Omental fat pad (tissue), 4 donors: Measurements from ENCODE around the gene SNX25. TPM values are rescaled to one million over a fixed set of nuclear protein-coding genes. Genes with fewer than 3 reads are reported as not detected.
"Not testable (repeated sequence)": the region's sequence is repeated elsewhere in the genome, so short reads cannot be mapped to it uniquely, and the experiment has no call there.

Source experiments
- ATAC-seq: fragments of 150-250 bp; one replicate; pipeline ENCODE4 v1.9.1; 2016; ENCODE audit warnings: mild to moderate bottlenecking, moderate library complexity; ENCODE audit not compliant: low FRiP score
- DNase-seq: peaks from one replicate; pipeline ENCODE4 v3.0.0-alpha.2; 2019; ENCODE audit warnings: low spot score
- CTCF ChIP-seq, 3 donors: fragments of 450-650 bp; IDR thresholded peaks; one replicate each; pipeline ENCODE4 v1.5.1; 2016 to 2017; ENCODE audit warnings: antibody characterized with exemption in 3 of 3, mild to moderate bottlenecking in 3 of 3, moderate library complexity in 2 of 3
- total RNA-seq, 4 donors: library from RNA; depleted of rRNA; stranded (reverse); fragments of >200 nt; gene quantifications; one replicate each; pipeline ENCODE4 v1.1.0, GENCODE V29; 2016

The SNX25 gene
- total RNA-seq, 4 donors from 2014 or later, result 16.0 to 22.5 (median 21.9) TPM

GRCh38 chr4:185304944-185305690, 95.7 kb downstream of the SNX25 start:
- TF ChIP-seq CTCF (IDR thresholded peaks at IDR 0.05), result no peak
- ATAC-seq (no peak), DNase-seq (no peak)

- no peak for TF ChIP-seq CTCF (IDR thresholded peaks at IDR 0.05)
- DNase-seq (no peak), ATAC-seq (no peak)
Observed at GRCh38 chr4:185305979-185306442, 96.6 kb downstream of the SNX25 start.

GRCh38 chr4:185307136-185307950, 97.9 kb downstream of the SNX25 start:
- TF ChIP-seq CTCF (IDR thresholded peaks at IDR 0.05), result no peak
- DNase-seq (no peak), ATAC-seq (no peak)

- ATAC-seq, result no peak
- DNase-seq, result no peak
- no peak for TF ChIP-seq CTCF (IDR thresholded peaks at IDR 0.05)
Observed at GRCh38 chr4:185309770-185310169, 100.4 kb downstream of the SNX25 start.

- ATAC-seq (no peak), DNase-seq (no peak)
- no peak for TF ChIP-seq CTCF (IDR thresholded peaks at IDR 0.05)
Observed at GRCh38 chr4:185311113-185311888, 101.9 kb downstream of the SNX25 start.

- ATAC-seq (no peak), DNase-seq (no peak)
- TF ChIP-seq CTCF (IDR thresholded peaks at IDR 0.05), result no peak
Observed at GRCh38 chr4:185312699-185313098, 103.3 kb downstream of the SNX25 start.

- not testable (repeated sequence) for ATAC-seq, DNase-seq
Observed at GRCh38 chr4:185317462-185317861, 108.1 kb downstream of the SNX25 start.
